ENCODE measurements around the gene ARHGAP35. TPM values are rescaled to one million over a fixed set of nuclear protein-coding genes. Genes with fewer than 3 reads are reported as not detected.

The ARHGAP35 gene
- total and polyA plus RNA-seq, 4 donors = 11.0 to 64.4 (median 38.1) TPM

DNA sequence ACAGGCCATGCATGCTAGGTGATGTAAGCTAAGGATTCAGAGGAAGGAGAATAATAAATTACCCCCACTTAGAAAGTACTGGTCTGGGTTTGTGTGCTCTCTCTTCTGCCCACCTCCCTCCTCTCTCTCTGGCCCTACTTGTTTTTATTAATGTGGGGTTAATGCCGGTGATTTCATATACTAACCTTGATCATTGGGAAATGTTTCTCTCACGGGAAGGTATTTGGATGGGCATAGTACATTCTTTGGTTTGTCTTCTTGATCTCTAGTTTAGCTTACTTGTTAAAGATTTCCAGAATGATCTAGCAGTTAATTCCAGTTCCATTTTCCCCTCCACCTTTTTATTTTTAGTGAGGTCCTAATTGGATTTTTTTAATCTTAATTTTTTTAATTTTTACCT is 24.6 kb downstream of the ARHGAP35 start:
- DNase-seq (no peak), ATAC-seq (ENCODE audit: low FRiP score) (no peak)
- WGBS, 2 donors = 74 to 87% methylated on average over 2 of the region's 2 CpGs
- Histone ChIP-seq H3K4me3 (ENCODE audit: low read length in 2 of 2) (no peak overlapping the region), H3K27ac (ENCODE audit: low read depth in 1 of 2, low read length in 2 of 2) (no peak overlapping the region), H3K9me3 (ENCODE audit: control insufficient read depth, low read length) (no peaks in the 10 kb centered on the region), H3K4me1 (ENCODE audit: control insufficient read depth in 1 of 2, insufficient read depth in 2 of 2, low read length in 2 of 2) (peaks cover 0 to 2% of the 10 kb centered on the region in 2 donors), H3K36me3 (ENCODE audit: control insufficient read depth in 1 of 2, insufficient read depth in 2 of 2, low read length in 1 of 2) (no peaks in the 10 kb centered on the region), H3K27me3 (ENCODE audit: control insufficient read depth in 1 of 2, insufficient read depth in 2 of 2, low read length in 1 of 2) (no peaks in the 10 kb centered on the region)
- intact Hi-C loops (cut with DNase I) = no loop called here

DNA sequence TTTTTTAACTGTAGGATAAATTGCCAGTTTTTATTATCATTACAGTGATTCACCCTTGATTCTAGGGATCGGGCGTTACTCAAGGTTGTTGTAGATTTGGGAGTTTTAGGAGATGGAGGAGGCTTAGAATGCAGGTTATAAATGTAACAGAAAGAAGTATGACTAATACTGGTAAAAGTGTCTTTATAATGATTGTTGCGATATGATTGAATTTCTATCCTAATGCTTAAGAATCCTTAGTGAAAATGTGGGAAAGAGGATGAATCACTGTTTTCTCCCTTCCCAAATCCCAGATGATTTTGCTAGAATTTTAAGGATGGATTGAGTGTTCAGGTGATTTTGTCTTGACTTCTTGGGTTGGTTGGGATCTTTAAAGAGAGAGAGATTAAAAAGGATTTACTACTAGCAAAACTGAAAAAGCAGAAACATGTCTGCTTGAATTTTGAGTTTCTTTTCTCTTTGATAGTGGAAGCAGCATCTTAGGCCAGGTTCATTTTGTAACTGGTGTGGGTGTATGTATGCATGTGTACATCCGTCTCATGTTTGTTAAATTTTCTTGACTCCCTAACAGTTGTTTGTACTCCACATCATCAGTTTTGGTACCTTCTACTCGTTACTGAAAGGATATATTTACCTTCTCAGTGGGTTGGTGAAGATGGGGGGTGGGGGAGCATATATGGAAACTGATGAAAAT is 25.9 kb downstream of the ARHGAP35 start:
- DNase-seq = no peak
- Histone ChIP-seq H3K4me1 (ENCODE audit: control insufficient read depth in 1 of 2, insufficient read depth in 2 of 2, low read length in 2 of 2) (peaks cover 0 to 2% of the 10 kb centered on the region in 2 donors), H3K4me3 (ENCODE audit: low read length in 2 of 2) (no peak overlapping the region), H3K27ac (ENCODE audit: low read depth in 1 of 2, low read length in 2 of 2) (no peak overlapping the region), H3K36me3 (ENCODE audit: control insufficient read depth in 1 of 2, insufficient read depth in 2 of 2, low read length in 1 of 2) (no peaks in the 10 kb centered on the region), H3K9me3 (ENCODE audit: control insufficient read depth, low read length) (no peaks in the 10 kb centered on the region), H3K27me3 (ENCODE audit: control insufficient read depth in 1 of 2, insufficient read depth in 2 of 2, low read length in 1 of 2) (no peaks in the 10 kb centered on the region)
- ATAC-seq (ENCODE audit: low FRiP score) = no peak
- intact Hi-C loops (cut with DNase I) = no loop called here
- 66 to 87% methylated on average over 5 of the region's 5 CpGs for WGBS, 2 donors

DNA sequence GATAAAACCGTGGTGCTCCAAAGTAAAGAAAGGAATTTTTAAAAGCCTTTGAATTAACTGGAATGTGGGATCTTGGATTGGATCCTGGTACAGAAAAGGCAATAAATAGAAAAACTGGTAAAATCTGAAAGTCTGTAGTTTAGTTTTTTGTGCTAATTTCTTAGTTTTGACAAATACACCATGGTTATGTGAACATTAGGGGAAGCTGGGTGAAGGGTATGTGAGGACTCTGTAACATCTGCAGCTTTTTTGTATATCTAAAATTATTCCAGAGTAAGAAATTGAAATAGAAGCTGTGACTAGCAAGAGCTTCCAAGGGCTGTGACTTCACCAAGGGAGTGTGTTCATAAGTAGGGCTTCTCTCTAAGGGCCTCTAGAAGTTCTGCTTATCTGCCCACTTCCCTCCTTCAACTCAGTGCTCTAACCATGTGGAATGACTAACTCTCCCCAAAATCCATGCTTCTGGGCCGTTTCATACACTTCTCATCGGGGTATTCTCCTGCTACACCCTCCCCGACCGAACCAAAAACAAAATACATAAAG is 26.5 kb downstream of the ARHGAP35 start:
- no peaks in the 10 kb centered on the region for H3K36me3 ChIP-seq (ENCODE audit: control insufficient read depth in 1 of 2, insufficient read depth in 2 of 2, low read length in 1 of 2)
- peaks cover 0 to 2% of the 10 kb centered on the region in 2 donors for H3K4me1 ChIP-seq (ENCODE audit: control insufficient read depth in 1 of 2, insufficient read depth in 2 of 2, low read length in 2 of 2)
- H3K4me3 ChIP-seq (ENCODE audit: low read length in 2 of 2) = no peak overlapping the region
- intact Hi-C loops (cut with DNase I) = no loop called here
- ATAC-seq (ENCODE audit: low FRiP score) (no peak), DNase-seq (no peak)
- H3K27ac ChIP-seq (ENCODE audit: low read depth in 1 of 2, low read length in 2 of 2) = no peak overlapping the region
- no peaks in the 10 kb centered on the region for H3K9me3 ChIP-seq (ENCODE audit: control insufficient read depth, low read length)
- no peaks in the 10 kb centered on the region for H3K27me3 ChIP-seq (ENCODE audit: control insufficient read depth in 1 of 2, insufficient read depth in 2 of 2, low read length in 1 of 2)
- WGBS, 2 donors = 94 to 96% methylated on average over 5 of the region's 5 CpGs

DNA sequence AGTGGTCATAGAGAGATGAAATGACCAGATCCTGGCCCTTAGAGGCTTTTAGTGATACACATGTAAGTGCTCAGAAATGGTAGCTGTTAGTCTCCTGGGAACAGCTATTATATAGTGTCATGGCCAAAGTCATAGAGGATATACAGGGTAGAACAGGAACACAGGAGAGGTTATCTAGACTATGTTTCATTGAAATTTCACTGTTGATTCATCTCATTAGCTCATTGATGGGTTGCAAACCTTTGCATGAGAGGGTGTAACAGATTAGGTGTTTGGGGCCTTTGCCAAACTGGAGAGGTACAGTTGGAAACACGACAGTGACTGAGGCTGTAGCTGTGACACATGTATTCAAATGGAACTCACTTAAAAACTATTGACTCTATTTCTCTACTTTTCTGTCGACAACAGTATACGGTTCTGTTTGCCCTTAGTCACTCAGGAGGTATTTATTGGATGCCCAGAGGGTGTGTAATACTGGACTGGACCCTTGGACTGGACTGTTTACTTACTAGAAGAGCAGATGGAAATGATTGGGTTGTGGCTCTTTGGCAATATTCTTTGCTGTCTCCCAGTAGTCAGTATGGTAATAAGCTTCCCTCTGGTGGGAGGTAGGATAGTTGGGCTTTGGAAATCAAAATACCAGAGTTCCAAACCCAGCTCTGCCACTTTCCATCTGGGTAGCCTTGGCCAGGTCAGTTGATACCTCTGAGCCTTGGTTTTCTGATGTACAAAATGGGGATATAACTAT is 29.8 kb downstream of the ARHGAP35 start:
- ATAC-seq (ENCODE audit: low FRiP score) (no peak), DNase-seq (no peak)
- WGBS, 2 donors = 36 to 42% methylated on average over 3 of the region's 3 CpGs
- Histone ChIP-seq H3K4me1 (ENCODE audit: control insufficient read depth in 1 of 2, insufficient read depth in 2 of 2, low read length in 2 of 2) (peaks cover 0 to 2% of the 10 kb centered on the region in 2 donors), H3K27ac (ENCODE audit: low read depth in 1 of 2, low read length in 2 of 2) (no peak overlapping the region), H3K27me3 (ENCODE audit: control insufficient read depth in 1 of 2, insufficient read depth in 2 of 2, low read length in 1 of 2) (no peaks in the 10 kb centered on the region), H3K4me3 (ENCODE audit: low read length in 2 of 2) (no peak overlapping the region), H3K9me3 (ENCODE audit: control insufficient read depth, low read length) (no peaks in the 10 kb centered on the region), H3K36me3 (ENCODE audit: control insufficient read depth in 1 of 2, insufficient read depth in 2 of 2, low read length in 1 of 2) (no peaks in the 10 kb centered on the region)
- intact Hi-C loops (cut with DNase I) = no loop called here

DNA sequence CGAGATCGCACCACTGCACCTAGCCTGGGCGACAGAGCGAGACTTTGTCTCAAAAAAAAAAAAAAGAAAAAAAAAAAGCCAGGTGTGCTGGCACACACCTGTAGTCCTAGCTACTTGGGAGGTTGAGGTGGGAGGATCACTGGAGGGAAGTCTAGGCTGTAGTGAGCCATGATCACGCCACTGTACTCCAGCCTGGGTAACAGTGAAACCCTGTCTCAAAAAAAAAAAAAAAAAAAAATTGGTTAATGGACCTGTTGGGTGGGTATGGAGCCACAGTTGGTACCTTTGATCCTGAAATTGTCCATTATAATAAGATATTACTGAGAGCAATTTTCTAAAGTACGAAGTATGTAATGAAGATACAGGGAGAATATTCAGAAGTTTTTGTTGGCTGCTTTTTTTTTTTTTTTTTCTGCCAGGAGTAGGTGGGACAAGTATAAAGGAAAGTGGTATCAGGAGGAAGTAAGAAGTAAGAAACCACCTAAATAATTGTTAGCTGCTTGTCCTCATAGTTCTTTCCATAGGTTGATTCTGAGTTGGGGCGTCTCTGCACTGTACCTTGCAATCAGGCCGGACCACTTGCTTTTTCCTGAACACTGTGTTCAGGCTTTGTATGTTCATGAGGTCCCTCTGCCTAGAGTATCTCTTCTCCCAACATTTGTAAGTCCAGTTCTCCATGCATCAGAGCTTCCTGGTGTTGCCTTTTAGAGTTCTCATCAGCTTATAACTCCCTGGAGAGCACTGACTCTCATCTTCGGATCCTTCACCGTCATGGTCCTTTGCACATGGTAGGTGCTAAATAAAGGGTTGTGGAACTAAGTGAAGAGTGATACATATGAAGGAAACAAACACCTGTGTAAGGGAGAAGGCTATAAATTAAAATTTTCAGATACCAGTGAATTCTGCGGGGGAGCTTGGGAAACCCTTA is 31.7 kb downstream of the ARHGAP35 start:
- intact Hi-C loops (cut with DNase I) = no loop called here
- no peak overlapping the region for H3K4me3 ChIP-seq (ENCODE audit: low read length in 2 of 2)
- no peaks in the 10 kb centered on the region for H3K27me3 ChIP-seq (ENCODE audit: control insufficient read depth in 1 of 2, insufficient read depth in 2 of 2, low read length in 1 of 2)
- H3K4me1 ChIP-seq (ENCODE audit: control insufficient read depth in 1 of 2, insufficient read depth in 2 of 2, low read length in 2 of 2) = peaks cover 0 to under 1% of the 10 kb centered on the region in 2 donors
- 94 to 95% methylated on average over 10 to 11 of the region's 11 CpGs for WGBS, 2 donors
- ATAC-seq (ENCODE audit: low FRiP score) = no peak
- H3K36me3 ChIP-seq (ENCODE audit: control insufficient read depth in 1 of 2, insufficient read depth in 2 of 2, low read length in 1 of 2) = no peaks in the 10 kb centered on the region
- H3K9me3 ChIP-seq (ENCODE audit: control insufficient read depth, low read length) = no peaks in the 10 kb centered on the region
- H3K27ac ChIP-seq (ENCODE audit: low read depth in 1 of 2, low read length in 2 of 2) = no peak overlapping the region
- no peak for DNase-seq

DNA sequence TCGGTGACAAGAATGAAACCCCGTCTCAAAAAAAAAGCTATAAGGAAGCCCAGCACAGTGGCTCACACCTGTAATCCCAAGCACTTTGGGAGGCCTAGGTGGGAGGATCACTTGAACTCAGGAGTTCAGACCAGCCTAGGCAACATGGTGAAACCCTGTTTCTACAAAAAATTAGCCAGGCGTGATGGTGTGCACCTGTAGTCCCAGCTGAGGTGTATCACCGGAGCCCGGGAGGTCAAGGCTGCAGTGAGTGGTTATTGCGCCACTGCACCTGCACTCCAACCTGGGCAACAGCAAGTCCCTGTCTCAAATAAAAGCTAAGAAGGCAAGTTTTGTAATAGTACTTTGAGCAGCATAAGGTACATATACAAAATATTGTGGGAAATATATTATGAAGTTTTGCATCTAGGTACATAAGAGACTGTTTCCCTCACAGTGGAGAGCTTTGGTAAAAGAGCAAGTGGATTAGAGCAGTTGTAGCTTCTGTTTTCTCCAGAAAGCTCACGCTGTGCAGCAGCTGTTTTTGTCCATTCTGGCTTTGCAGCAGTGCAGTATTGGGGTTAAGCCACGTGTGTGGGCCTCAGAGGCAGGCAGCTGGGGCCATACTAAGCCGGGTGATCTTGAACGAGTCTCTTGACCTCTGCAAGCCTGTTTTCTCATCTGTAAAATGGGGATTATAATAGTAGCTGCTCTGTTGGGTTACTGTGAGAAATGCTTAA is 35.4 kb downstream of the ARHGAP35 start:
- Histone ChIP-seq H3K4me1 (ENCODE audit: control insufficient read depth in 1 of 2, insufficient read depth in 2 of 2, low read length in 2 of 2) (peaks cover 2 to 6% of the 10 kb centered on the region in 2 donors), H3K4me3 (ENCODE audit: low read length in 2 of 2) (no peak overlapping the region), H3K36me3 (ENCODE audit: control insufficient read depth in 1 of 2, insufficient read depth in 2 of 2, low read length in 1 of 2) (no peaks in the 10 kb centered on the region), H3K27ac (ENCODE audit: low read depth in 1 of 2, low read length in 2 of 2) (no peak overlapping the region), H3K27me3 (ENCODE audit: control insufficient read depth in 1 of 2, insufficient read depth in 2 of 2, low read length in 1 of 2) (no peaks in the 10 kb centered on the region), H3K9me3 (ENCODE audit: control insufficient read depth, low read length) (no peaks in the 10 kb centered on the region)
- ATAC-seq (ENCODE audit: low FRiP score) = no peak
- intact Hi-C loops (cut with DNase I) = no loop called here
- no peak for DNase-seq
- 90 to 91% methylated on average over 10 of the region's 10 CpGs for WGBS, 2 donors

DNA sequence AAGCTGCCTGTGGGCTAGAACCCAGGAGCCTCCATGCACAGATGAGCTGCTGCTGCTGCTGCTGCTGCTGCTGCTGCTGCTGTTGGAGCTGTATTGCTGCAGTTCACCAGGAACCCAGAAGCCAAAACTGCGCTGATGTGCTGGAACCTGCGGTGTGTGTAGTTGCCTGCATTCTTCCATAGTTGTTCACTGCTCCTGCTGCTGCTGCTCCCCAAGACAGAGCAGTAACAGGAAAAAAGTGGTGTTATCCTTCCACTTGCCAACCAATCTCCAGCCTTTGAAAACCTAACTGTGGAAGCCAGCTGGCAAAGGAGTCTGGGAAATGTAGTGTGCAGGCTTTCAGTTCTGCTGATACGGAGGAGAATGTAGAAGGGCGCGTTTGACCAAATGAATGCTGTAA is 37.9 kb downstream of the ARHGAP35 start:
- Histone ChIP-seq H3K4me3 (ENCODE audit: low read length in 2 of 2) (no peak overlapping the region), H3K9me3 (ENCODE audit: control insufficient read depth, low read length) (no peaks in the 10 kb centered on the region), H3K27ac (ENCODE audit: low read depth in 1 of 2, low read length in 2 of 2) (peak overlapping the region in 1 of 2 donors; percentile 49), H3K4me1 (ENCODE audit: control insufficient read depth in 1 of 2, insufficient read depth in 2 of 2, low read length in 2 of 2) (peaks cover 3 to 11% of the 10 kb centered on the region in 2 donors), H3K27me3 (ENCODE audit: control insufficient read depth in 1 of 2, insufficient read depth in 2 of 2, low read length in 1 of 2) (no peaks in the 10 kb centered on the region), H3K36me3 (ENCODE audit: control insufficient read depth in 1 of 2, insufficient read depth in 2 of 2, low read length in 1 of 2) (no peaks in the 10 kb centered on the region)
- DNase-seq = peak in 1 of 2 donors; percentile 51
- intact Hi-C loops (cut with DNase I) = no loop called here
- ATAC-seq (ENCODE audit: low FRiP score) = peak; percentile 64
- WGBS, 2 donors = 6 to 9% methylated on average over 5 of the region's 5 CpGs

DNA sequence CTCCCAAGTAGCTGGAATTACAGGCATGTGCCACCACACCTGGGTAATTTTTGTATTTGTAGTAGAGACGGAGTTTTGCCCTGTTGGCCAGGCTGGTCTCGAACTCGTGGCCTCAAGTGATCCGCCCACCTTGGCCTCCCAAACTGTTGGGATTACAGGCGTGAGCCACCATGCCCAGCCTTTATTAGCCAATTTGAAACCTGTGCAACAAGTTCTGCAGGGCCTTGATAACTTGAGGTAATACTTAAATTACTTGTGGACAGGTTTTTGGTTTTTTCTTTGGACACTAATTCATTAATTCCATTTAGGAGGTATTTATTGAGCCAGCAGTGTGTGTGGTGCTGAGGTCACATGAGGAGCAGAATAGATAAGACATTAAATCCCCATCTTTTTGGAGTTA is 39.5 kb downstream of the ARHGAP35 start:
- H3K27me3 ChIP-seq (ENCODE audit: control insufficient read depth in 1 of 2, insufficient read depth in 2 of 2, low read length in 1 of 2) = no peaks in the 10 kb centered on the region
- H3K9me3 ChIP-seq (ENCODE audit: control insufficient read depth, low read length) = no peaks in the 10 kb centered on the region
- no peak overlapping the region for H3K27ac ChIP-seq (ENCODE audit: low read depth in 1 of 2, low read length in 2 of 2)
- no peaks in the 10 kb centered on the region for H3K36me3 ChIP-seq (ENCODE audit: control insufficient read depth in 1 of 2, insufficient read depth in 2 of 2, low read length in 1 of 2)
- no peak for DNase-seq
- 95 to 96% methylated on average over 5 of the region's 5 CpGs for WGBS, 2 donors
- H3K4me1 ChIP-seq (ENCODE audit: control insufficient read depth in 1 of 2, insufficient read depth in 2 of 2, low read length in 2 of 2) = peaks cover 5 to 14% of the 10 kb centered on the region in 2 donors
- intact Hi-C loops (cut with DNase I) = loop anchor here in 1 of 2 donors (5.0 kb wide), 1 partner anchor 33 kb away; no protein-coding TSS in a partner anchor
- no peak overlapping the region for H3K4me3 ChIP-seq (ENCODE audit: low read length in 2 of 2)
- no peak for ATAC-seq (ENCODE audit: low FRiP score)
